Measurements from ENCODE around the gene UBN2. TPM values are rescaled to one million over a fixed set of nuclear protein-coding genes. Genes with fewer than 3 reads are reported as not detected.

The UBN2 gene
- total RNA-seq, 1 donor from 2014 or later = 13.5 TPM

GRCh38 chr7:139241258-139241657 lies 10.2 kb downstream of the UBN2 start:
- no peak for TF ChIP-seq CTCF (IDR thresholded peaks at IDR 0.05)
- Mint-ChIP-seq H3K27me3 (ENCODE audit: low read depth) (no peaks in the 10 kb centered on the region), H3K4me1 (ENCODE audit: low read depth) (peaks cover 7% of the 10 kb centered on the region), H3K27ac (ENCODE audit: unreplicated experiment) (no peak overlapping the region), H3K36me3 (ENCODE audit: low read depth) (peaks cover 12% of the 10 kb centered on the region), H3K4me3 (ENCODE audit: unreplicated experiment) (no peak overlapping the region), H3K9me3 (ENCODE audit: low read depth) (no peaks in the 10 kb centered on the region)
- DNase-seq (ENCODE audit: low spot score) = no peak

- Mint-ChIP-seq H3K4me3 (ENCODE audit: unreplicated experiment) (no peak overlapping the region), H3K27ac (ENCODE audit: unreplicated experiment) (no peak overlapping the region)
Observed at GRCh38 chr7:139242741-139243281, 11.8 kb downstream of the UBN2 start.

GRCh38 chr7:139245401-139245800 lies 14.4 kb downstream of the UBN2 start:
- Mint-ChIP-seq H3K9me3 (ENCODE audit: low read depth) (no peaks in the 10 kb centered on the region), H3K4me1 (ENCODE audit: low read depth) (peaks cover 4% of the 10 kb centered on the region), H3K4me3 (ENCODE audit: unreplicated experiment) (no peak overlapping the region), H3K27me3 (ENCODE audit: low read depth) (no peaks in the 10 kb centered on the region), H3K27ac (ENCODE audit: unreplicated experiment) (no peak overlapping the region), H3K36me3 (ENCODE audit: low read depth) (peaks cover 9% of the 10 kb centered on the region)
- no peak for TF ChIP-seq CTCF (IDR thresholded peaks at IDR 0.05)
- DNase-seq (ENCODE audit: low spot score) = no peak

More at GRCh38 chr7:139242741-139243281, 11.8 kb downstream of the UBN2 start:
- H3K9me3 Mint-ChIP-seq (ENCODE audit: low read depth) = no peaks in the 10 kb centered on the region
- peaks cover 4% of the 10 kb centered on the region for H3K4me1 Mint-ChIP-seq (ENCODE audit: low read depth)
- no peak for DNase-seq (ENCODE audit: low spot score)
- peaks cover 10% of the 10 kb centered on the region for H3K36me3 Mint-ChIP-seq (ENCODE audit: low read depth)
- TF ChIP-seq CTCF (IDR thresholded peaks at IDR 0.05) = no peak
- no peaks in the 10 kb centered on the region for H3K27me3 Mint-ChIP-seq (ENCODE audit: low read depth)

GRCh38 chr7:139246494-139246893 lies 15.5 kb downstream of the UBN2 start:
- H3K4me1 Mint-ChIP-seq (ENCODE audit: low read depth) = peaks cover 4% of the 10 kb centered on the region
- H3K4me3 Mint-ChIP-seq (ENCODE audit: unreplicated experiment) = no peak overlapping the region
- no peaks in the 10 kb centered on the region for H3K9me3 Mint-ChIP-seq (ENCODE audit: low read depth)
- H3K36me3 Mint-ChIP-seq (ENCODE audit: low read depth) = peaks cover 9% of the 10 kb centered on the region
- no peaks in the 10 kb centered on the region for H3K27me3 Mint-ChIP-seq (ENCODE audit: low read depth)
- no peak for TF ChIP-seq CTCF (IDR thresholded peaks at IDR 0.05)
- no peak for DNase-seq (ENCODE audit: low spot score)
- no peak overlapping the region for H3K27ac Mint-ChIP-seq (ENCODE audit: unreplicated experiment)

- Mint-ChIP-seq H3K27me3 (ENCODE audit: low read depth) (no peaks in the 10 kb centered on the region), H3K36me3 (ENCODE audit: low read depth) (peaks cover 9% of the 10 kb centered on the region), H3K9me3 (ENCODE audit: low read depth) (no peaks in the 10 kb centered on the region), H3K4me3 (ENCODE audit: unreplicated experiment) (no peak overlapping the region), H3K4me1 (ENCODE audit: low read depth) (peaks cover 8% of the 10 kb centered on the region), H3K27ac (ENCODE audit: unreplicated experiment) (no peak overlapping the region)
- no peak for TF ChIP-seq CTCF (IDR thresholded peaks at IDR 0.05)
- no peak for DNase-seq (ENCODE audit: low spot score)
Observed at GRCh38 chr7:139246905-139247304, 15.9 kb downstream of the UBN2 start.
